Ishikawa (cell line): Measurements from ENCODE around the gene CDK1.

Experiments
- CEBPB ChIP-seq: IDR thresholded peaks from 2 replicates; pipeline ENCODE4 v1.6.1; 2012
- EGR1 ChIP-seq: IDR thresholded peaks from 2 replicates; pipeline ENCODE4 v1.6.1; 2012
- EP300 ChIP-seq: IDR thresholded peaks from 2 replicates; pipeline ENCODE4 v1.6.1; 2012; ENCODE audit warnings: borderline replicate concordance
- MAX ChIP-seq: IDR thresholded peaks from 2 replicates; pipeline ENCODE4 v1.6.1; 2012
- RAD21 ChIP-seq: IDR thresholded peaks from 2 replicates; pipeline ENCODE4 v1.6.1; 2012; ENCODE audit warnings: low read depth
- TAF1 ChIP-seq: IDR thresholded peaks from 2 replicates; pipeline ENCODE4 v1.6.1; 2012; ENCODE audit warnings: low read depth, mild to moderate bottlenecking
- TCF12 ChIP-seq: IDR thresholded peaks from 2 replicates; pipeline ENCODE4 v1.6.1; 2012; ENCODE audit warnings: low read depth
- ZBTB7A ChIP-seq: IDR thresholded peaks from 2 replicates; pipeline ENCODE4 v1.6.1; 2012; ENCODE audit warnings: low read depth
- TF ChIP-seq, protein P1 (sequence below): IDR thresholded peaks from 2 replicates; pipeline ENCODE4 v1.6.1; 2012
- TF ChIP-seq, protein P2 (sequence below): IDR thresholded peaks from 2 replicates; pipeline ENCODE4 v1.6.1; 2012; ENCODE audit warnings: low read depth, mild to moderate bottlenecking

DNA sequence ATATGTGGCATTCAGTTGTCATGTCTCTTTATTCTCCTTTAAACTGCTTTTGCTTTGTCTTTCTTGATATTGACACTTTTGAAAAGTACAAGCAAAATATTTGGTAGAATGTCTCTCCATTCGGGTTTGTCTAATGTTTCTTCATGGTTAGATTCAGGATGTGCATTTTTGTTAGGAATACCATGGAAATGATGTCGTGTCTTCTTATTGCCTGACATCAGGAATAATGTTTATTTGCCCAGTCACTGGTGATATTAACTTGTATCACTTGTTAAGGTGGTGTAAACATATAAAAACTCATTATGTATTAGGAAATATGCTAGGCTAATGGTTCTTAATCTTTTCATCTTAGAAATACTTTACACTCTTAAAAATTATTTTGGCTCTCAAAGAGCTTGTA, 43.4 kb downstream of the CDK1 start:
- TF ChIP-seq MAX (no peak), CEBPB (no peak), RAD21 (no peak), TCF12 (no peak), EGR1 (no peak), EP300 (no peak), TAF1 (no peak), ZBTB7A (no peak)
- TF ChIP-seq, protein P1, sequence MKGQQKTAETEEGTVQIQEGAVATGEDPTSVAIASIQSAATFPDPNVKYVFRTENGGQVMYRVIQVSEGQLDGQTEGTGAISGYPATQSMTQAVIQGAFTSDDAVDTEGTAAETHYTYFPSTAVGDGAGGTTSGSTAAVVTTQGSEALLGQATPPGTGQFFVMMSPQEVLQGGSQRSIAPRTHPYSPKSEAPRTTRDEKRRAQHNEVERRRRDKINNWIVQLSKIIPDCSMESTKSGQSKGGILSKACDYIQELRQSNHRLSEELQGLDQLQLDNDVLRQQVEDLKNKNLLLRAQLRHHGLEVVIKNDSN: no peak
- TF ChIP-seq, protein P2, sequence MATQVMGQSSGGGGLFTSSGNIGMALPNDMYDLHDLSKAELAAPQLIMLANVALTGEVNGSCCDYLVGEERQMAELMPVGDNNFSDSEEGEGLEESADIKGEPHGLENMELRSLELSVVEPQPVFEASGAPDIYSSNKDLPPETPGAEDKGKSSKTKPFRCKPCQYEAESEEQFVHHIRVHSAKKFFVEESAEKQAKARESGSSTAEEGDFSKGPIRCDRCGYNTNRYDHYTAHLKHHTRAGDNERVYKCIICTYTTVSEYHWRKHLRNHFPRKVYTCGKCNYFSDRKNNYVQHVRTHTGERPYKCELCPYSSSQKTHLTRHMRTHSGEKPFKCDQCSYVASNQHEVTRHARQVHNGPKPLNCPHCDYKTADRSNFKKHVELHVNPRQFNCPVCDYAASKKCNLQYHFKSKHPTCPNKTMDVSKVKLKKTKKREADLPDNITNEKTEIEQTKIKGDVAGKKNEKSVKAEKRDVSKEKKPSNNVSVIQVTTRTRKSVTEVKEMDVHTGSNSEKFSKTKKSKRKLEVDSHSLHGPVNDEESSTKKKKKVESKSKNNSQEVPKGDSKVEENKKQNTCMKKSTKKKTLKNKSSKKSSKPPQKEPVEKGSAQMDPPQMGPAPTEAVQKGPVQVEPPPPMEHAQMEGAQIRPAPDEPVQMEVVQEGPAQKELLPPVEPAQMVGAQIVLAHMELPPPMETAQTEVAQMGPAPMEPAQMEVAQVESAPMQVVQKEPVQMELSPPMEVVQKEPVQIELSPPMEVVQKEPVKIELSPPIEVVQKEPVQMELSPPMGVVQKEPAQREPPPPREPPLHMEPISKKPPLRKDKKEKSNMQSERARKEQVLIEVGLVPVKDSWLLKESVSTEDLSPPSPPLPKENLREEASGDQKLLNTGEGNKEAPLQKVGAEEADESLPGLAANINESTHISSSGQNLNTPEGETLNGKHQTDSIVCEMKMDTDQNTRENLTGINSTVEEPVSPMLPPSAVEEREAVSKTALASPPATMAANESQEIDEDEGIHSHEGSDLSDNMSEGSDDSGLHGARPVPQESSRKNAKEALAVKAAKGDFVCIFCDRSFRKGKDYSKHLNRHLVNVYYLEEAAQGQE: no peak
